ENCODE measurements around the gene MSN.
"Not testable (repeated sequence)": the region's sequence is repeated elsewhere in the genome, so short reads cannot be mapped to it uniquely, and the experiment has no call there.

Gene MSN

GRCh38 chrX:65667503-65668376 lies at the start of gene MSN:
Gene MSN, plus strand, starts transcription at chrX:65667654. Its CDS starts 188 bp downstream, at chrX:65667842.
- peak; percentile 57 to 73 for DNase-seq

- peak; percentile 18 to 41 for DNase-seq
Observed at GRCh38 chrX:65620096-65620705, 47.3 kb upstream of the MSN start.

DNA sequence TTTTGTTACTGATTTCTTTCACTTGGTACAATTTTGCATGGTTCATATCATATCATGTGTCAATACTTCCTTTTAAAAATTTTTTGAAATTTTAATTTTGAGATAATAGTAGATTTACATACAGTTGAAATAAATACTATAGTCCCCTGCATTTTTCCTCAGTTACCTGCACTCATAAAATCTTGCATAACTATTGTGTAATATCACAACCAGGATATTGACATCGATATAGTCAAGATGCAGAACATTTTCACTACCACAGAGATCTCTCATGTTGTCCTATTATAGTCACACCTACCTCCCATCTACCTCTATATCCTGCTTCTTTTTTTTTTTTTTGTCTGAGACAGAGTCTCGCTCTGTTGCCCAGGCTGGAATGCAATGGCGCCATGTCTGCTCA lies 36.7 kb upstream of the MSN start:
- DNase-seq: no peak

DNA sequence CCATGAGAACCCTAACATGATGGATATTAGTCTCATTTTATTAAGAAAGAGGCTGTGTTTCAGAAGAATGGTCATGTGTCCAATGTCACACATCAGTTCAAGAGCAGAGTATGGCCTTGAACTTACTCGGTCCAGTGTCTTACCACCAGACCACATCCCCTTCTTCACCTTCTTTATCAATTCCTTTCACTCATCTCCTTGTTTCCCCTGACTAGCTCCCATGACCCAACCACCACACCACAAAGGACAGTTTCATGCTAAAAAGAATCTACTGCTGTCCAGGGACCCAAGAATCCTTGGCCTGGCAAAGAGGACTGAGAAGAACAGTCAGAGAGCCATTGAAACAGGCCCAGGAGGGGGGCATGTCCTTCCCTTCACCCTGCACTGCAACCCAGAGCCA lies 33.6 kb upstream of the MSN start:
- no peak for DNase-seq

DNA sequence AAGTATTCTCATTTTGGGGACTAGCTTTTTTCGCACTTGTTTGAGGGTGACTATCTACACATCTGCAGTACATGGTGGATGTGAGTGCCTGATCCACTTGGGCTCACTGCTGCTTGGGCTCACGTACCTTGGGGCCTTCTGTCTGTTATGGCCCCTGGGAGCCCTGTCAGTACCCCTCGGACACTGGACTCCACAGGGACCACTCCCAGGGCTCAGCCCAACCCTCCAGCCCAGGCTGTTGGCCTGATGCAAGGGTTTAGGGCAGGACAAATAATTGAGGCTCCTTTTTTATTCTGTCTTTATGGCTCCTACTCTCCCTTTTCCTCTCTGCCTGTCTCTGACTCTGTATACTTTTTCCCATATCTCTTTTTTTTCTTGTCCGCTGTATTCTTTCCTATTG lies 32.7 kb upstream of the MSN start:
- no peak for DNase-seq

- DNase-seq: no peak
Observed at GRCh38 chrX:65635378-65635777, 32.1 kb upstream of the MSN start.

DNA sequence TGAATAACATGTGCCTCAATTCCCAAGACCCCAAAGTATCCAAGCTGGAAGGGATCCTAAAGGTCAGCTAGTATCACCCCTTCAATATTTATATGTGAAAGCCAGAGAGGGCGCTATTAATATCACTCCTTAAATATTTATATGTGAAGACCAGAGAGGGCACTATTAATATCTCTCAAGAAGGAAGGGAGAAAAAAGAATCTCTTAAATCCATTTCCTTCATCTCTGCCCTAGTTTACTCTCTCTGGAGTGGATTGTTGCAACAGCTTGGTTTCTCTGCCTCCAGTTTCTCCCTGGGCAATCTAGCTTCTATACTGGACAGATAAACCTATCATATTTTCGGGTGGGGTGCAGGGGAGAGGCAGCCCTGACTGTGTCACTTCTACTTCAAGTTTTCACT lies 31.6 kb upstream of the MSN start:
- DNase-seq: no peak

GRCh38 chrX:65636261-65636660 lies 31.2 kb upstream of the MSN start:
- not testable (repeated sequence) for DNase-seq

DNA sequence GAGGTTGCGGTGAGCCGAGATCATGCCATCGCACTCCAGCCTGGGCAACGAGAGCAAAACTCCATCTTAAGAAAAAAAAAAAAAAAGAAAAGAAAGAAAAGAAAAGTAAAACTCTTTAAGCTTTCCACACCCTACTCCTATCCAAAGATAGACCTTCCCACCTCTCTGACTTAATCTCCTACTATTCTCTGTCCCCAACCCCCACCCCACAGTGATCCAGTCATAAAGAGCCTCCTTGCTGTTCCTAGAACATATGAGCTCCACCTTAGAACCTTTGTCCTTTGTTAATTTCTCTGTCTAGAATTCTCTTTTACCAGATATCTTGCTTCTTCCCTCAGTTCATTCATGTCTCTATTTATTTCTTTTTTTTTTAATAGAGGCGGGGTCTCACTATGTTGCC lies 30.1 kb upstream of the MSN start:
- no peak for DNase-seq

DNA sequence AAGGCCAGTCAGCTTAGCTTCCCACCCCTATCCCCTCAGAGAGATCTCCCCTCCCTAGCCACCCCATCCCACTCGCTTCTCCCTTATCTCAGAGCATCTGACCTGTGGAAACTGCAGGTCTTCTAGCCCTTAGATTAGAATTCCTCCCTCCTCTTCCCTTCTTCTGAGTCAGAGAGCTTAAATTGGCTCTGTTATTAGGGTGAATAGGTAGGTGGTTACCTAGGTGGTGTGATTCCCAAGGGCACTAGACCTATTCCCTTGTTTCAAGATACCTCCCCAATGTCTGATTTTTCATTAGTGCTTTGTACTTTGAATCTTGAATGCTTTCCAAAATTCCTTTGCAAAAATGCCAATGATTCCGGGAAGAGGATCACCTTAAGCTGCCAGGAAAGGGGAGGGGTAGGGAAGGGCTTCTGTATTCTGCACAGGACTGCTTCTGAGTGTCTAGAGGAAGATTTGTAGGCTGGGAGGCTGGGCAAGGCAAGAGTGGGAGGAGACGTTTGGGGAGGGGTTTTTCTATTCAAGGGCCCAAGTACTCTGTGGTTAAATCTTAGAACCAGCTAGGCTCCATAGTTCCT lies 24.5 kb upstream of the MSN start:
- no peak for DNase-seq

DNA sequence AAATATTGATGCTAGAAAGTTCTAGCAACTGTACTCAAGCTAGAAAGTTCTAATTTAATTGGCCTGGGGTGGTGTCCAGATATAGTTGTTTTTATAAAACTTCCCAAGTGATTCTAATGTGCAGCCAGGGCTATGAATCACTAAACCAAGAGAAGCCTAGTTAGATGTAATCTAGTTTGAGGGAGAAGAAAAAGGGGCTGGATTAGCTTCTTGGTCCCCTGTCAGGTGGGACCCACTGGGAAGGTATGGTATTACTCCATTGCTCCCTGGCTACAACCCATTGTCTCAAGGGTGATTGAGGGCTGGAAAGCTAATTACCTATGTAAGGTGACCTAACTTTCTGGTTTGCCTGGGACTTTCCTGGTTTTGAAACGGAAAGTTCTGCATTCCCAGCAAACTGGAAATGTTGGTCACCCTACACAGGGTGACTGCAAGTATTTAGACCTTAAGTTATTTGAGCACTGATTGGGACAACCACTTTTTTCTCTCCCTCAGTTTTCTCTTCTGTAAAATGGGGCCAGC lies 23.9 kb upstream of the MSN start:
- DNase-seq: no peak

DNA sequence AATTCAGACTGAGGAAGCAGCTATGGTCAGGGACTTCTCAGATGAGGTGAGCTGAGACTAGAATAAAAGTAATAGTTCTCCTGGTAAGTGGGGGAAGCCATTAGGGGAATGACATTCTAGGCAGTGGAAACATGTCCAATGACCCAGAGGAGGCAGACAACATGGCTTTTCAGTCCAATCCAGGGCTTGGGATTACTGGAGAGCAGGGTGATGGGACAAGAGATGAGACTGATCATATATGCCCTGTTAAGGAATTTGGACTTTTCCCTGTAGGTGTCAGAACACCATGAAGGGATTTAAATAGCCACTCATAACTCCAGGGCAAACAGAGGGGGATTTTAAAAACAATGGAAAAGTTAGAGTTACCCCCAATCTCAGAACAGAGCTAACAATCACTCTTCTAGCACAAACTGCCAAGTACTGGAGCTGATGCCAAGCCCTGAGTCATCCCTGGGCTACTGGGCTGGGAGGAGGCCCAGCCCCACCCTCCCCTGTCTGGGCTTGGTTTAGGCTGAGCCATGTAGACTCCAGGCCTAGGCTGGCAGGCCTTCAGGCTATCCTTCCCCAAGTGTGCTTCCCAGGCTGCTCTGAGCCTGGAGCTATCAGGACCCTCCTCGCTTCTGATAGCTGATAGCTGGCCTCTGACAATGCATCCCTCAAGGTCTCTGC lies 22.7 kb upstream of the MSN start:
- no peak for DNase-seq

DNA sequence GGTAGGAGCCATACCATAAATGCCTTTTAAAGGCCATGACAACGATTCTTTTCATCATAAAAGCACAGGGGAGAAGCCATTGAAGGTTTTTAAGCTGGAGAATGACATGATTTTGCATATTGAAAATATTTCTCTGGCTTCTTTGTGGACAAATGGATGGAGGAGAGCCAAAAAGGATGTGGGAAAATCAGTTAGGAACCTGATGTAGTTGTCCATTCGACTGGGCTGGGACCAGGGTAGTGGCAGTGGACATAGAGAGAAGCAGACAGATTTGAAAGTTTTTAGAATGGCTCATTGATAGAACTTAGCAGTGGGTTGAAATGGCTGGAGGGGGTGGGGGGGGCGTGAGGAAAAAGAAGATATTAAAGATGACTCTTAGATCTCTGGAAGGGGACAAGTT lies 19.7 kb upstream of the MSN start:
- no peak for DNase-seq

DNA sequence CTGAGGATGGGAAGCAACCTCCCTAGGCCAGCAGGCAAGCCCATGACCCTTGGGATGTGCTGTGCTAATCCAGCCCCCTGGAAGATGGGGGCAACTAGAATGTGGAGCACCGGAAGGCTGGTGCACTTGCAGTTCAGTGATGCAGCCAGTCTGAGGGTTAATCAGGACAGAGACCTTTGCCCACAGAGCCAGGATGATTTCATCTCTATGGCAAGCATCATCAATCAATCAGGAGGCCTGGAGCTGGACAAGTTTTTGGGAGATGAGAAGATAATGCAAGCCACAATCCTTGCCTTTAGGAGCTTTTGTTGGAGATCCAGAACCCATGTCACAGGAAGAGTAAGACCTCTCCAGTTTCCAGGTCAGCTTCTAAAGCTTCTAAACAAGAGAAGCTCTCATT lies 15.4 kb upstream of the MSN start:
- no peak for DNase-seq

DNA sequence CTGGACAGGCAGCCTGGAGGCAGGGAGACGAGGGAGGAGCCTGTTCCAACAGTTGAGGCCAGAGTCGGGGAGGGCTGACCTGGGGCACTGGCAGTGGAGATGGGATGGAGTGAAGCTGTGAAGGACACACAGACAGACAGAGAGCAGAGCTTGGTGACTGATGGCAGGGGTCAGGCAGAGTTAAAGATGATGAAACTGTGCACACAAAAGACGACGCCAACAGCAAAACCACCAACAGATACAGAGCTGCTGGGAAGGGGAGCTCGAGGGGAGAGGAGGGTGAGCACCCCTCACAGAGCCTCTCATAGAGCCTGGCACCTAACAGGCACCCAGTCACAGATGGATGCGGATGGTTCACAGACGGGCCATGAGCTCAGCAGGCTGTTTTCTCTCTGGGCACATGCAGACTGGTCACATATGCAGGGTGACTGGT lies 10.4 kb upstream of the MSN start:
- DNase-seq: not testable (repeated sequence)

DNA sequence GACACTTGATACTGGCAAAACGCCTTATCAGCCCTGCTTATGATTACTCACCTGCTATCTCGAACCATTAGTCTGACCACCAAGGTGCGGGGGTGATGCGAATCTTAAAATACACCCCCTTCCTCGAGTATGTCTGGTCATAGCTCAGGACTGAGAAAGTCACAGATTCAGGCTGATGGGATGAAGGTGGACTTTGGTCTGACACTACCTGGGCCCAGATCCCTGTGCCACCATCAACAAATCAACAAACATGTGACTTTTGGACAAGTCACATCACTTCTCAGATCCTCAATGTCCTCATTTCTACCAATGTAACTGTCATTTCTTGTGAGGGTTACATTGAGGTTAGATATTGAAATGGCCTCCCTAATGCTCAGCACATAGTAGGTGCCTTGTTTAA lies 9.8 kb upstream of the MSN start:
- no peak for DNase-seq

DNA sequence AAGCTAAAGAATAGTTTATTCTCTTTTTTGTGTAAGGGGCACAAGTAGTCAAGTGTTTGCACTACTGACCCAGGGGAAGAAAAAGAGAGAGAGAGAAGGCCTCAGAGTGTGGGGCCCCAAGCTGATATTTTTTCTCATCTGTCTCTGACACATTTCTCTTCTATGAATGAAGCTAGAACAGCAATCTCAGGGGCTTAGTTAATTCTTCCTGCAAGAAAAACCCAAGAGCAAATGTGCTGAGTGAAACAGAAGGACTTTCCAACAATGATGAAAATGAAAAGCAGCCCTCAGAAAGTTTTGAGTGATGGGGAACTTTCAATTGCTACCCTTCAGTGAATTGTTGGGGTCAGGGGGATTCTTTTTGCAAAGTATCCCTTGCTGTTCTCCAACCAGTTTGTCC lies 9.2 kb upstream of the MSN start:
- no peak for DNase-seq

GRCh38 chrX:65667157-65667502 lies 324 bp upstream of the MSN start:
- peak in 1 of 2 experiments; percentile 43 for DNase-seq

DNA sequence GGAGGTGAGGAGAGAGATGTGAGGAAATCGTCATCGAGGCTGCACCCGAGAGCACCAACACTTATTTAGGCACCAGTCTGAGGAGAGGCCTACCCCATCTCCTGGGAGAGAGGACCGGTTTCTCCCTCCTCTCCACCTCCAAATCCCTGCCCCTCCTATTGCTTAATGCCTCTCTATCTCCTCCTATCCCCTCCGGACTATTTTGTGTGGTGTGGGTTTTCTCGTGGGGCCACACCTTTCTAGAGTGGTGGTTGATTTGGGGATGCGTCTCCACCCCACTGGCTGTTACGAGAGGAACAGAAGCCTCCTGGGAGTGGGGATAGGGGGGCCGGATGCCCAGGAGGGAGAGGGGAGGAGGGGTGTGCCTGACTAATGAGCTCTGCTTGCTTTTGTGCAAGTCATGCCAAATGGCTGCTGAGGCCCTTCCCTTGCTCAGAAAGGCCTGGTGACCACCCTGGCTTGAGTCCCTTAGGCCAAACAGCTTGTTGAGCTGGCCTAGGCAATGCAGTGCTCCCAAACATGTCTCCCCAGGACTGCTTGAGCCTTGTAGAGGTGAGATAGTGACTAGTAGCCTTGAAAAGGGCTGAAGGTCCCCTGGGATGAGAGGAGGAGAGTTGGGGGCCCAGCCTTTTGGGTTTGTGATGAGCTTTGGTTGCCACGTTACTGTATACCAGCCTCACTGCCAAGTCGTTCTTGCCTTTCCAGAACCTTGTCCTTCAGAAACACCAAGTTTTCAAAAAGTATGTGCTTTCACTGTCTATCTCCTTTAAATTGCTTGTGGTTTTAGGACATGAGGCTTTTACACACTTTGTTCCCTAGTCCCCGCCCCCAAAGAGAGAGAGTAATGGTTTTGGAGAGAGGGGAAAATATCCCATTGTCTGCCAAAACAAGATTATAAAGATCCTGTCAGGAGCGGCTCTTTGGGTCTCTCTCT lies 1.2 kb downstream of the MSN start:
- DNase-seq: peak; percentile 75 to 88

GRCh38 chrX:65671286-65671685 lies 3.8 kb downstream of the MSN start:
- DNase-seq: no peak

DNA sequence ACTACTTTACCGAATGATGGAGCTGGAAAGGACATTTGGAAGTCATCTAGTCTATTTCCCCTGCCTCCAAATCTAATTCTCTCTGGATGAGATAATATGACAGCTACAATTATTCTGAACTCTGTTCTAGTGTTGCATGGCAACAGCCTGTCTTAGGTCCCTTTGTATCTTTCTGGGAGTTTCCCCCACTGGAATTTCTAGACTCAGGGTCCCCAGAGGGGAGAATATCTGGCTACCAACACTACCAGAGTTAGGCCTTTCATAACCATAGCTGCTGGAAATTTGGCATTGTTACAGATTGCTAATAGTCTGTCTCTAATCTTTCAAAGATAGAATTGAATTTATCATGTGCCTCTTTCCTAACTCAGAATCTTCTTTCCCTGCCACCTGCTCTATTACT lies 4.5 kb downstream of the MSN start:
- DNase-seq: no peak

GRCh38 chrX:65673857-65674203 lies 6.4 kb downstream of the MSN start:
- no peak for DNase-seq

Data from NCI-H2081 (cell line).